Activated T-cell treated with anti-CD3 and anti-CD28 coated beads for 4 hours (primary cell): ENCODE results near the gene INO80D.
"Not testable (repeated sequence)": the region's sequence is repeated elsewhere in the genome, so short reads cannot be mapped to it uniquely, and the experiment has no call there.

Experiments
- DNase-seq: peaks from one replicate; pipeline ENCODE4 v3.0.0-alpha.2; 2020

Gene INO80D

GRCh38 chr2:206015746-206016145 lies 70.2 kb downstream of the INO80D start:
- DNase-seq = not testable (repeated sequence)

GRCh38 chr2:206011795-206012194 lies 74.2 kb downstream of the INO80D start:
- no peak for DNase-seq

GRCh38 chr2:206011018-206011614 lies 74.9 kb downstream of the INO80D start:
- DNase-seq = no peak

- no peak for DNase-seq
Measured at GRCh38 chr2:206004004-206004693, 81.8 kb downstream of the INO80D start.

- DNase-seq = no peak
Measured at GRCh38 chr2:206002440-206002839, 83.5 kb downstream of the INO80D start.

GRCh38 chr2:206001912-206002311 lies 84.1 kb downstream of the INO80D start:
- DNase-seq = no peak

- no peak for DNase-seq
Measured at GRCh38 chr2:206000776-206001175, 85.2 kb downstream of the INO80D start.

- no peak for DNase-seq
Measured at GRCh38 chr2:205998583-205998982, 87.4 kb downstream of the INO80D start.

- DNase-seq = no peak
Measured at GRCh38 chr2:205996161-205996560, 89.8 kb downstream of the INO80D start.

- DNase-seq = no peak
Measured at GRCh38 chr2:205995260-205995659, 90.7 kb downstream of the INO80D start.

- no peak for DNase-seq
Measured at GRCh38 chr2:205994344-205994743, 91.6 kb downstream of the INO80D start.

GRCh38 chr2:205990104-205990503 lies 95.9 kb downstream of the INO80D start:
- no peak for DNase-seq

GRCh38 chr2:205989271-205990071 lies 96.5 kb downstream of the INO80D start:
- no peak for DNase-seq

- not testable (repeated sequence) for DNase-seq
Measured at GRCh38 chr2:205988681-205989080, 97.3 kb downstream of the INO80D start.

- no peak for DNase-seq
Measured at GRCh38 chr2:205988274-205988673, 97.7 kb downstream of the INO80D start.

- not testable (repeated sequence) for DNase-seq
Measured at GRCh38 chr2:205986334-205986733, 99.6 kb downstream of the INO80D start.

- DNase-seq = no peak
Measured at GRCh38 chr2:205984381-205984780, 101.6 kb downstream of the INO80D start.

- no peak for DNase-seq
Measured at GRCh38 chr2:205982776-205983327, 103.1 kb downstream of the INO80D start.

GRCh38 chr2:205978728-205979127 lies 107.2 kb downstream of the INO80D start:
- DNase-seq = not testable (repeated sequence)

GRCh38 chr2:205977699-205978098 lies 108.3 kb downstream of the INO80D start:
- not testable (repeated sequence) for DNase-seq

- DNase-seq = not testable (repeated sequence)
Measured at GRCh38 chr2:205976934-205977659, 108.9 kb downstream of the INO80D start.

GRCh38 chr2:205976120-205976814 lies 109.7 kb downstream of the INO80D start:
- no peak for DNase-seq
